ENCODE measurements around the gene RICTOR. TPM values are rescaled to one million over a fixed set of nuclear protein-coding genes. Genes with fewer than 3 reads are reported as not detected.

RICTOR gene
- total and polyA plus RNA-seq, 9 of the 15 experiments (the other 6 are each of a cell fraction or from before 2014, with no cell fraction given): 13.9 to 46.6 (median 22.6) TPM

DNA sequence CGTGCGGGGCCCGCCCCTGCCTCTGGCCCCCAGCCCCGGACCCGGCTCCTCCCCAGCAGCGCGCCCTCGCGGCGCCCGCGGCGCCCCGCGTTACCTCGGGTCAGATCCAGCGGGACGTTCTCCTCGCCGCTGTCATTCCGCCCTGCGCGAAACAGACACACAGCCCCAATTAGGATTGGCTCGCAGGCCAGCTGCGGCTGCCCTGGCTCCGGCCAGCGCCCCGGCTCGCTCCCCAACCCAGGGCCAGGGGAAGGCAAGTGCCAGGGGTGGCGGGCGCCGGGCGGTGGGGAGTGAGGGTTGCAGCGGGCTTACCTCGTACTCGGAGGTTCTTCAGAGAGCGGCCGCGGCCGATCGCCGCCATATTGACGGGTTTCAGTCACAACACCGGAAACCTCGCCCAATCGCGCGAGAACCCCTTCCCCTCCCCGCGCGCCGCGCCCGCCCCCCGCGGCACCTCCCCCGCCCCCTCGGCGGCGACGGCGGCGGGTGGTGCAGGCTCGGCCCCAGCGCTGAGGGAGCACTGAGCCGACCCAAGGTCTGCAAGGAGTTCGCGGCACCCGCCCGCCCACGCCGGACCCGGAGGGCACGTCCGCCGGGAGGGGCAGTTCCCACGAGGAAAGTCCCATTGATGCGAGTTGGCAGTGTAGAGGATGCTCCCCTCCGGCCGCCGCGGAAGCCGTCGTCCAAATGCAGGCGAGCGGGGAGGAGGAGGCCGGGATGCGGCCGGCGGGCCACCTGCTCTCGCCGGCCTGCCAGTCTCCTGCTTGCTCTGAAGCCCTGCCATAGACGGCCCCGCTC is at the start of gene RICTOR (continued):
- TF ChIP-seq ZBTB2 (IDR thresholded peaks at IDR 0.05): peak; percentile 57; the same call in 1 of the 2 replicates
- TF ChIP-seq PML (IDR thresholded peaks at IDR 0.05; ENCODE audit: low read length): 0 out of 2 replicates have a peak, but pooled peaks have one; percentile 38
- TF ChIP-seq, protein P1, sequence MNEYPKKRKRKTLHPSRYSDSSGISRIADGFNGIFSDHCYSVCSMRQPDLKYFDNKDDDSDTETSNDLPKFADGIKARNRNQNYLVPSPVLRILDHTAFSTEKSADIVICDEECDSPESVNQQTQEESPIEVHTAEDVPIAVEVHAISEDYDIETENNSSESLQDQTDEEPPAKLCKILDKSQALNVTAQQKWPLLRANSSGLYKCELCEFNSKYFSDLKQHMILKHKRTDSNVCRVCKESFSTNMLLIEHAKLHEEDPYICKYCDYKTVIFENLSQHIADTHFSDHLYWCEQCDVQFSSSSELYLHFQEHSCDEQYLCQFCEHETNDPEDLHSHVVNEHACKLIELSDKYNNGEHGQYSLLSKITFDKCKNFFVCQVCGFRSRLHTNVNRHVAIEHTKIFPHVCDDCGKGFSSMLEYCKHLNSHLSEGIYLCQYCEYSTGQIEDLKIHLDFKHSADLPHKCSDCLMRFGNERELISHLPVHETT (CRISPR knock-in tag; conservative IDR thresholded peaks at IDR 0.05 in 1 of 2, IDR thresholded peaks at IDR 0.05 in 1 of 2): peak in 1 of 2 experiments; percentile 80; a peak in 2 of 4 replicates
- TF ChIP-seq ZBTB5 (IDR thresholded peaks at IDR 0.05): no peak
- TF ChIP-seq ZNF23 (CRISPR knock-in tag; IDR thresholded peaks at IDR 0.05): no peak
- no peak for TF ChIP-seq CBX1 (IDR thresholded peaks at IDR 0.05; ENCODE audit: low read depth)
- no peak for TF ChIP-seq SIX5 (IDR thresholded peaks at IDR 0.05; ENCODE audit: borderline replicate concordance in 1 of 2, insufficient read depth in 1 of 2, low read depth in 1 of 2, low read length in 2 of 2)
- no peak for TF ChIP-seq HOMEZ (CRISPR knock-in tag; IDR thresholded peaks at IDR 0.05)
- no peak for TF ChIP-seq ZNF217 (CRISPR knock-in tag; IDR thresholded peaks at IDR 0.05)
- TF ChIP-seq HNRNPLL (IDR thresholded peaks at IDR 0.05; ENCODE audit: low read depth, low read length, poor library complexity, severe bottlenecking): peak; percentile 5
- no peak for TF ChIP-seq RBM15 (IDR thresholded peaks at IDR 0.05; ENCODE audit: insufficient read depth, low read length)
- TF ChIP-seq PHF20 (IDR thresholded peaks at IDR 0.05; ENCODE audit: partially characterized antibody): peak; percentile 66
- no peak for TF ChIP-seq POLR3A (IDR thresholded peaks at IDR 0.05; ENCODE audit: borderline replicate concordance, extremely low read depth, insufficient read depth, insufficient read length)
- no peak; the same call in none of the 2 replicates for TF ChIP-seq ERF (CRISPR knock-in tag; IDR thresholded peaks at IDR 0.05)
- peak; percentile 99 for TF ChIP-seq VEZF1 (CRISPR knock-in tag; IDR thresholded peaks at IDR 0.05)
- TF ChIP-seq OTX1 (CRISPR knock-in tag; IDR thresholded peaks at IDR 0.05): no peak
